HCT116 (cell line): Measurements from ENCODE around the gene ARMC12. TPM values are rescaled to one million over a fixed set of nuclear protein-coding genes. Genes with fewer than 3 reads are reported as not detected.

Source experiments
- CEBPB ChIP-seq: IDR thresholded peaks from 2 replicates; pipeline ENCODE4 v1.6.1; 2012; ENCODE audit warnings: low read depth
- EZH2phosphoT487 ChIP-seq: fragments of 200-600 bp; IDR thresholded peaks from 2 replicates; pipeline ENCODE4 v1.6.1; 2018; ENCODE audit warnings: antibody characterized with exemption, borderline replicate concordance
- FOSL1 ChIP-seq: IDR thresholded peaks from 2 replicates; pipeline ENCODE4 v1.6.1; 2012; ENCODE audit warnings: low read depth
- SRF ChIP-seq: IDR thresholded peaks from 2 replicates; pipeline ENCODE4 v1.6.1; 2012; ENCODE audit warnings: low read depth
- TCF7L2 ChIP-seq: IDR thresholded peaks from 2 replicates; pipeline ENCODE4 v1.7.0; 2011; ENCODE audit warnings: borderline replicate concordance, inconsistent platforms; ENCODE audit not compliant: insufficient read depth, insufficient read length; ENCODE audit errors: extremely low read depth
- ZNF274 ChIP-seq: fragments of 200-500 bp; sonication (Bioruptor generic); IDR thresholded peaks from 2 replicates; pipeline ENCODE4 v1.6.1; 2014; ENCODE audit warnings: mild to moderate bottlenecking, low read depth, low read length, inconsistent platforms
- total RNA-seq: library from RNA; stranded (reverse); gene quantifications from one replicate; pipeline ENCODE4 v1.2.1, GENCODE V29; 2021; ENCODE audit not compliant: unreplicated experiment
- TF ChIP-seq, protein P1 (sequence below), 3 experiments: fragments of 200-600 bp in 1 of 3; sonication (generic) in 1 of 3; IDR thresholded peaks in 2 of 3; conservative IDR thresholded peaks in 1 of 3; 2 replicates each; pipeline ENCODE4 v1.5.1; 2012 to 2017; ENCODE audit warnings: low read depth in 2 of 3, low read length in 2 of 3, antibody characterized with exemption in 1 of 3, borderline replicate concordance in 1 of 3, control low read depth in 1 of 3, mild to moderate bottlenecking in 1 of 3, mixed read lengths in 1 of 3, mixed run types in 1 of 3, moderate library complexity in 1 of 3; ENCODE audit not compliant: insufficient read depth in 1 of 3
- TF ChIP-seq, protein P2 (sequence below): IDR thresholded peaks from 2 replicates; pipeline ENCODE4 v1.6.1; 2012
- TF ChIP-seq, protein P3 (sequence below): IDR thresholded peaks from 2 replicates; pipeline ENCODE4 v1.6.1; 2012

Gene ARMC12
- total RNA-seq, 1 experiment from 2014 or later: 0.79 TPM

DNA sequence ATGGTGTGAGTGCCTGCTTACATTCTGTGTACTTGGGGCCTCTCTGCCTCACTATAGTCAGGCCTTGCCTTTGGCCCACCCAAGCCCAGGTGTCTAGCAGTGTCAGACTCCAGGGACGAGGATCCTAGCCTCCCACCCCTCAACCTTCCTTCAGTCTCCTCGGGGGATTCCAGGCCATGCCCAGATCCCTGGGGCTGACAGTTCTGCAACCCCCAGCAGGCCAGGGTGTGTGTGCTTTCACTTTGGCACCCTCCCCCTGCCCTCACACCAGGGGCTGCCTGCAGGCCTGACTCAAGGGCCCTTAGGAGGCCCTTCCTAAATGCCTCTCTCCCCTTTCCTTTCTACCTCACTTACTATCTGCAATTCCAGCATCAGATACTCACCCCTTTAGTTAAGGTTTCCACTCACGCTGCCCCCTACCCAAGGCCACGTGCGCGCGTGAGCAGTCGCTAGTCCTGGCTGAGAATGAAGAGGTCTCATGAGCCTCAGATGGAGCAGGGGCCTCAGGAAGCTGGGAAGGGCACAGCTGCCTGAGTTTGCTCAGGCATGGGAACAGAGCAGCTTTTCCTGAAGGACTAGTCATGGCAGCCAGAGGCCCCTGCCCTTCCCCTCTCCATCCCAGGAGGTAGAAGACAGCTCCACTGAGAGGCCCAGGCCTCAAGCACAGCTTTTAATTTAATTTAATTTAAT is 61.1 kb downstream of the ARMC12 start (continued):
- TF ChIP-seq EZH2phosphoT487: no peak
- TF ChIP-seq CEBPB: no peak
- no peak for TF ChIP-seq ZNF274
- no peak for TF ChIP-seq FOSL1
- TF ChIP-seq, protein P1, sequence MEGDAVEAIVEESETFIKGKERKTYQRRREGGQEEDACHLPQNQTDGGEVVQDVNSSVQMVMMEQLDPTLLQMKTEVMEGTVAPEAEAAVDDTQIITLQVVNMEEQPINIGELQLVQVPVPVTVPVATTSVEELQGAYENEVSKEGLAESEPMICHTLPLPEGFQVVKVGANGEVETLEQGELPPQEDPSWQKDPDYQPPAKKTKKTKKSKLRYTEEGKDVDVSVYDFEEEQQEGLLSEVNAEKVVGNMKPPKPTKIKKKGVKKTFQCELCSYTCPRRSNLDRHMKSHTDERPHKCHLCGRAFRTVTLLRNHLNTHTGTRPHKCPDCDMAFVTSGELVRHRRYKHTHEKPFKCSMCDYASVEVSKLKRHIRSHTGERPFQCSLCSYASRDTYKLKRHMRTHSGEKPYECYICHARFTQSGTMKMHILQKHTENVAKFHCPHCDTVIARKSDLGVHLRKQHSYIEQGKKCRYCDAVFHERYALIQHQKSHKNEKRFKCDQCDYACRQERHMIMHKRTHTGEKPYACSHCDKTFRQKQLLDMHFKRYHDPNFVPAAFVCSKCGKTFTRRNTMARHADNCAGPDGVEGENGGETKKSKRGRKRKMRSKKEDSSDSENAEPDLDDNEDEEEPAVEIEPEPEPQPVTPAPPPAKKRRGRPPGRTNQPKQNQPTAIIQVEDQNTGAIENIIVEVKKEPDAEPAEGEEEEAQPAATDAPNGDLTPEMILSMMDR (IDR thresholded peaks at IDR 0.05 in 2 of 3, conservative IDR thresholded peaks at IDR 0.05 in 1 of 3; ENCODE audit: borderline replicate concordance in 1 of 3, insufficient read depth in 1 of 3, low read depth in 2 of 3, low read length in 2 of 3): no peak
- no peak for TF ChIP-seq TCF7L2
- TF ChIP-seq, protein P2, sequence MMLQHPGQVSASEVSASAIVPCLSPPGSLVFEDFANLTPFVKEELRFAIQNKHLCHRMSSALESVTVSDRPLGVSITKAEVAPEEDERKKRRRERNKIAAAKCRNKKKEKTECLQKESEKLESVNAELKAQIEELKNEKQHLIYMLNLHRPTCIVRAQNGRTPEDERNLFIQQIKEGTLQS: no peak
- no peak for TF ChIP-seq SRF
- TF ChIP-seq, protein P3, sequence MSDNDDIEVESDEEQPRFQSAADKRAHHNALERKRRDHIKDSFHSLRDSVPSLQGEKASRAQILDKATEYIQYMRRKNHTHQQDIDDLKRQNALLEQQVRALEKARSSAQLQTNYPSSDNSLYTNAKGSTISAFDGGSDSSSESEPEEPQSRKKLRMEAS: no peak

Other genes with a start within 250 kb of the ARMC12 start
- gene TEAD3, start 240.0 kb upstream of the ARMC12 start, total RNA-seq: 21.8 TPM
- gene TULP1, start 224.1 kb upstream of the ARMC12 start, total RNA-seq: not detected
- gene FKBP5, start 48.1 kb upstream of the ARMC12 start, total RNA-seq: 50.3 TPM
- 1.7 TPM for gene CLPSL2, start 39.6 kb downstream of the ARMC12 start, total RNA-seq
- not detected for gene CLPSL1, start 44.0 kb downstream of the ARMC12 start, total RNA-seq
- 6.4 TPM for gene CLPS, start 60.3 kb downstream of the ARMC12 start, total RNA-seq
- 0.71 TPM for gene LHFPL5, start 68.3 kb downstream of the ARMC12 start, total RNA-seq
- gene SRPK1, start 184.1 kb downstream of the ARMC12 start, total RNA-seq: 89.4 TPM